Activated CD4-positive, CD25-positive, alpha-beta regulatory T cell treated with anti-CD3 and anti-CD28 coated beads, Interleukin-2, amount 50 U/mL, for 24 hours (primary cell): ENCODE measurements around the gene SGMS1.

Experiments
- ATAC-seq, 2 donors: fragments of 150-1000 bp; cut with Tn5 transposase; one replicate each; pipeline ENCODE4 v1.10.0; 2021; ENCODE audit warnings: mild to moderate bottlenecking in 1 of 2, moderate library complexity in 1 of 2

The SGMS1 gene

DNA sequence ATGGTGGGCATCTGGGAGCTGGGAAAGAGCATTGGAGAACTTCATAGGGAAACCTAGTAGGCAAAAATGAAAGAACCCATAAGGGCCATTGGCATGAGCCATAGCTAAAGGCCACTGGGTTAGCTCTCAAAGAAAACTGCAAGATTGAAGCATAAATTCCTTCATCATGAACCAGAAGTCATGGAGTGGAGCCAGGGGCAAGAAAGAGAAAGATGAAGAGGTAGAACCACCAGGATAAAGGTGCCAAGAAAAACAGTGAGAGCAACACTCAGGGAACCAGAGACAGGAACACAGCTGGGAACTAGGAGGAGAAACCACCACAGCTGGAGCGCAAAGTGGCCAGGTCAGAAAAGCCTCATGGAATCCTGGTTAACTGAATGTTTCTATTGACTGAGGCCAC lies 11.5 kb upstream of the SGMS1 start:
- no peak for ATAC-seq

DNA sequence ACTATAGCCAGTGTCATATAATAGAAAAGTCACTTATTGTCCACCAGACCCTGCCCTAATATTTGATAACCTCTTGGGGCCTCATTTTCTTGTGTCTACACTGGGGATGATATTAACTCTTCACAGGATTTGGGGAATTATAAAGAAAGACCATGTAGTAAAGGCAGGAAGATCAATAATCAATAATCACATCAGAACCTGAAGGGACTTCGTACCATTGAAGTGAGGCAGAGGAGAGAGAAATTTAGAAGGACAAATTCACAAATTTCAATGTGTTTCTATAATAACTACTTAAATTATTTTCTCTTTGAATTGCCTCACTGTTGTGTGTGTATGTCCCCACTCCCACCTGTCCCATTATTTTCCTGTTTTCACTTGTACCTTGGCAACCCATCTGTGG lies 10.7 kb upstream of the SGMS1 start:
- ATAC-seq, result no peak

DNA sequence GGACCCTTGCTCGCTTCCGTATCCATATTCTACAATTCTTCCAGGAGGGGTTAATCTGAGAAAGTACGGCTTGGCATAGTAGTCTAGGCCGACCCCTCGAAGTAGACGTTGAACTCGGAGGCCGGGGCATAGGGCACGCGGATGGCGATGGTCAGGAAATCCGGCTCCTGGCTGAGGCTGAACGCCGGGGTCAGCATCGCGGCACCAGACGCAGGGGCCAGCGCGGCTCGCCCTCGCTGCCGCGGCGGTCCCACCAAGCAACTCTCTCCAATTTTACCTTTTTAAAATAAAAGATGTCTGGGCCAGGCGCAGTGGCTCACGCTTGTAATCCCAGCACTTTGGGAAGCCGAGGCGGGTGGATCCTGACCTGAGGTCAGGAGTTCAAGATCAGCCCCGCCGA lies 7.3 kb upstream of the SGMS1 start:
- ATAC-seq, result no peak

DNA sequence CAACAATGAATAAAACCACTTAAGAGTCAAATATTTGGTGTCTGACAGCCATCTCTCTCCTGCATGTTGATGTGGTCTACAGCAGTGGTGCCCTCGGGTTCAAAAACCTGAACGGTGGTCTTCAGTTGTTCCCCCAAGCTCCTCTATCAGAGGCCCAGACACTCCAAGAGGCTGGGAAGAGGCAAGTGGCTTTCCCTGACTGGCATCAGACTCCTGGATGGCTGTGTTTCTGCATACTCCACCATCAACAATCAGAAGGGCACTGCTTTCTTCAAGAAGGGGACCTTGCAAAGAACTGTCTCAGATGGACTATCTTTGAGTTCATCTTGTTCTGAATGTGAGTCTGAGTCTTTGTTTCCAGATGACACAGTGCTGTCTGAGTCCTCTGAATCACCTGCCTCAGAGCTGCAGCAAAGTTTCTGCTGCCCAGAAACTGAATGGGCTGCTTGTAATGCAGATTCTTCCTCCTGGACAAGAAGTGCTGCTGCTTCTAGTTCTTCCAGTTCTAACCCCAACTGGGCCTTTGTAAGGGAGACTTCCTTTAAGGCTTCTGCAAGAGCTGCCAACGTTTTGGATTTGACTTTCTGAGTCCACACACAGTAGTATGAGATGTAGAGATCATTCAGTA lies 5.9 kb upstream of the SGMS1 start:
- ATAC-seq, result peak; percentile 60 to 62

DNA sequence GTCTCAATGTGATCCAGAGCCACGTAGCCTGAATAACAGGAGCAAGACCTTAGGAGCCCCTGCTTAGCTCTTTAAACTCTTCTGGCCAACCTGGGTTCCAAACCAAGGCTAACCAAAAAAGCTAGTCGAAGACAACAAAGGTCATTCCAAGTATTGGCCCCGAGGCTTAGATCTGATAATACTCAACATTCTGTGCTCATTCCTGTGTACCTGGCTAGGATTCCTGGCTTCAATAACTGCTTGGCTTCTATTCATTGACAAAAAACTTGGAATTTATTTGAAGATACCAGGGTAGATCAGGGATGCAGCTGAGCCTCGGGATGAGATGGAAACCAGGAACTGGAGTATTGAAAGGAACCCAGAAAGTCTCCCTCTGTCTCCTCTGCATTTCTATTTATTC lies 4.1 kb upstream of the SGMS1 start:
- no peak for ATAC-seq

DNA sequence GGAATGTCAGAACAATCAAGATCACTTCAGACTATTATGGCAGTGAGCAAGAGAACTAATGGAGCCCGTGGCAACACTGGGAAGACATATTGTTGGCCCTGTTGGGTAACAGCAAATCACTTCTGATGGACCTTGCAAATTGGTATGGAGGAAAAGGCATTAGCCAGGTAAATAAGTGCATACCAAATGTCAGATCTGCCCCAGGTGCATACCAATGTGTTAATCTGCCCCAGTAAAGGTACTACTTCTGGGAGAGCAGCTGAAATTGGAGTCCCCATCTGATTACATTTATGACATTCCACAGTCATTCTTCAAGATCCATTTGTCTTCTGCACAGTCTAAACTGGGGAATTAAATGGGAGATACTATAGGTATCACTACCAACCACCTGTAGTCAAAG lies 3.7 kb upstream of the SGMS1 start:
- ATAC-seq, result no peak

DNA sequence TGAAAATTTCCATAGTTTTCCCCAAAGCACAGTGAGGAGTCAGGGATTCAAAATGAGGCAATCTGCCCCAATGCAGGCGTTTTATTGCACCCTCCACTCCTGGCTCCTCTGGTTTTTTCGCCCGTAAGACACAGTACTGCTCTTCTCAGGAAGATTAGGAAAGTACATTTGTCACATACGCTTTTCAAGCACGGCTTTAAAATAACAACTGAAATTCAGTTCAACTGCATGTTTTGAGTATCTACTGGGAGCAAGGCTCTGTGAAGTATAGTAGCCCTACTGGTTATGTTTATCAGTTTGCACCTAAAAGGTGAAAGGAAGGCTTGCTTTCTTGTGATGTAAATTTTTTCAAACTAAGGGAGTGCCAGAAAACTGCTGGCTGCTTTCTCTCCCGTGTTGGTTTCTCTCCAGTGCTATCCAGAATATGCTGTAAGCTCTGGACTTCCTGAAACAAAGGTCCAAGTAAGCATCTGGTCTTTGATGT lies 1.9 kb upstream of the SGMS1 start:
- no peak for ATAC-seq

DNA sequence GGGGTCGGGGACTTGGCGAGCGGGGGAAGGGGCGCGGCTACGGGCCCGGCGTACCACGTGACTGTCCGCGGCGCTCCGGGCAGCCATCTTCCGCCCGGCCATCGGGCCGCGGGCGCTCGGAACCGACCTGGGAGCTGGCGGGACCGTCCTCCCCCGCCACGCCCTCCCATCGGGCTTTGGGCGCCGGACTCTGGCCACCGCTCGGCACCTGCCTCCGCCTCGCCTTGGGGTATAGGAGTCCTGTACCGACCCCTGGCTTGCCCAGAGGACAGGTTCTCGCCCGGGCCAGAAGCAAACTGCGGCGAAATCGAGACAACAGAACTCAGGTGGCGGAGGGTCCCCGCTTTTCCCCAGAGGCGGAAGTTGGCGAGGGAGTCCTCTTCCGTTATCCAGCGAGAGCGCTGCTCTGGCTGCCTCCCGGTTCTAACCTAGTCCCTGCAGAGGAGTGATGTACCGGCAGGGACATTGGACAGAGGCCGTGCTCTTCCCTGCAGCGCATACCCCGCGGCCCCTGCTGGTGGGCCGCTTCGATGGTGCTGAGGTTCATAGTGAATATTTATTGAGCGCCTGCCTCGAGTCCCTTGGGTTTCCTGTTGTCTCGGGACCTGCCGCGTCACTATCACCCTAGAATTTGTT lies 1.2 kb upstream of the SGMS1 start:
- ATAC-seq, result peak; percentile 43 to 48

DNA sequence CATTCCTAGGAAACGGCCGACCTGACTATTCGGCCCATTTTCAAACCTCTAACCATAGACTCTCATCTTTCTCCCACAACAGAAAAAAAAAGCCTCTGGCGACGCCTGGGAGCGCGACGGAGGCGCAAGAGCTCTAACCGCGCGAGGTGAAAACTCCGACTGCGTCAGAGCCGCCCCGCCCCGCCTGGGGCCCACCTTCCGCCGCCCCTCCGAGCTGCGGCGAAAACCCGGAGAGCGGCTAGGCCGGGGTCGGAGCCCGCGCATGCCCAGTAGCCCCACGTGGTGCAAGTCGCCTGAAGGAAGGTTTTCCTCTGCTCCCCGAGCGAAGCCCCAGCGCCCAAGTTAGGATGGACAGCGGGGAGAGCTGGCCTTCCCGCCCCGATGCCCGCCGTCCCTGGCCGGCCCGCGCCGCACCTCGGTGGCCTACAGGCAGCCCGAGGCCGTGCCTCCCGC lies 683 bp upstream of the SGMS1 start:
- peak; percentile 70 to 74 for ATAC-seq

DNA sequence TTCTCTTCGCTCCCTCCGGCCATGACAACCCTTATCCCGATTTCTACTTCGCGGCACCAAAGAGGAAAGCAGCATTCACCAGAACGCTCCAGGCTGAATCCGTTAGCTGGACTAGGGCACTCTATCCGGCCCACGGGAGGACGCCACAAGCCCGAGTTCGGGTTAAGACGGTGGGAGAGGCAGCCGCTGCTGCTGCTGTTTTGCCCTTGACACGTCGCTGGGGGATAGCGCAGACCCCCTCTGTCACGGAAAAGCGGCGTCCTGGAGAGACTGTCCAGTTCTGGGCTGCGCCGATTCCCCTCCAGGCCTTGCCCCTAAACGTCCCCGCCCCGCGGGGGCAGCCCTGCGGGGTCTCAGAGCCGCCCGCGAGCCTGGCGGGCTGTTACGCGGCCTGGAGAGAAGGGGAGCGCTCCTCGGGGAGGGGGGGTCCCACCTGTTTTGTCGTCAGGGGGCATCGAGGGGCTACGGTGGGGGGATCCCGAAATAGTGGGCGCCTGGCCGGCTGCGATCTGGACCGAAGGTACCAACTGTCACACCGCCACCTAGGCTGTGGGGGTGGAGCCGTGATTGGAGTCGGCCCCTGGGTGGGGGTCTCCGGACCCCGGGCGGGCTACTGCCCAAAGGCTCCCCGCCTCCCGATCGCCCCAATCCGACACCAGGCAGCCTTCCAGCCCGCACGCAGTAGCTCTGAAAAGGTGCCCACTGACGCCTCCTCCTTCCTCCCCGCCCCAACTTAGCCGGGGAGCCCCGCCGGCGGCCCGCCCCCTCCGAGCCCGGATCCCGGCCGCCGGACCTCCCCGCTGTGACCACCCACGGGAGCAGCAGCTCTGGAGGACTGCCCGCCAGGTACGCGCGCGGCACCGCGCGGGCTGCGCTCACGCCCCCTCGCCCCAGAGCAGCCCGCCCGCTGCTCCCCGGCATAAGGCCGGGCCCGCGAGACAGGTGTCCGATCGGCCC lies 772 bp downstream of the SGMS1 start:
- peak; percentile 2 to 6 for ATAC-seq

DNA sequence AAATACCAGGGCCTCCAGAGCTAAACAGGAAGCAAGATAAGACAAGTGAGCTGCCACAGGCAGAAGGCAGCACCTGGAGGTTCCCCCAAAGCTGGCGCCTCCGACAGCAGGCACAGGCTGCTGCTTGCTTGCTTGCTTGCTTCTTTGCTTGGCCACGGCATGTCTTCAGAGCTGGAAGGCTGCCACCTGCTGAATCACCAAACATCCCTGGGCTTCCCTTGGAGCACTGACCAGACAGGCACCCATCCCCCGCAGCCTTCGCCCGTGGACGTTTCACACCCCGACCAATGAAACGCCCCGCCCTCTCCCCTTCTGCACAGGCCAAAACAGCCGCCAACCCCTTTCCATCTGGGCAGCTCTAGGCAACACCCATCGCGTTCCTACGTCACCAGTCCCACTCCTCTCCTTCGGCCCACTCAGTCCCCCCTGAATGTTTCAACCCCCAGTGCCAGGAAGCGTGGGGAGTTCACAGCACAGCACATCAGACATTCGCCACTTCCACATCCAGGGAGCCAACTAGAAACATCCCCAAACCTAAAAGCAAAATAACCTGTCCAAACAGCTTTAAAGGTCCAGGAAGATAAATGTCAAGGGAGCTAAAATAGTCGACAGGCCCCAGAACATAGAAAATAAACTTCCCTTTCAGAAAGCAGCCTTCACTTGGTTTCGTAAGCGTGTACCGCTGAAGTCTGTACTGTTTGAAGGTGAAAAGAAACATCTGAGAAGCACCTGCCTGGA lies 1.6 kb downstream of the SGMS1 start:
- ATAC-seq, result no peak

DNA sequence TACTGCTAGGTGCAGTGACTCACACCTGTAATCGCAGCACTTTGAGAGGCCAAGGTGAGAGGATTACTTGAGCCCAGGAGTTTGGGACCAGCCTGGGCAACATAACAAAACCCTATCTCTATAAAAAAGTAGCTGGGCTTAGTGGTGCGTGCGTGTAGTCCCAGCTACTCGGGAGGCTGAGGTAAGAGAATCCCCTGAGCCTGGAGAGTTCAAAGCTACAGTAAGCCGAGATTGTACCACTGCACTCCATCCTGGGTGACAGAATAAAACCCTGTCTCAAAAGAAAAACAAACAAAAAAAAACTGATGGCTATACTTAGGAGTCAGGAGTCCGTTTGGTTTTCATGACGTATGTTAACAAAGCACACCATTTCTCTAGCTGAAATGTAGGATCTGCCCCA lies 2.9 kb downstream of the SGMS1 start:
- ATAC-seq, result no peak

DNA sequence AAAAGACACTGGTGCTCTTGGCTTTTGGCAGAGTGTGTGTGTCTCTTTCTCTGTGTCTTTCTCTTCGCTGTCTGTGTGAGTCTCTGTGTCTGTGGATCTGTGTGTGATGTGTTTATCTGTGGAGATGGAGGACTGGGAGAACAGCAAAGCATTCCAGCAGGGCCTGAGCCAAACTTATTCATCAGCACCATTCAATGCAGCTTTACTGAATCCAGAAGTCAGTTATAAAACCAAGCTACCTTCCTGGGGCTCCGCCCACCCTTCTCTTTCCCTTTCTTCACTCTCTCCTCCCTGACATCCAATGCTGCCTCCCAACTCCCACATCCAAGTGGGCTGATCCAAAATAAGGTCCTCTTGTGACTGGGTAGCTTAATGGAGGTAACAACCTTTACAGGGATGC lies 3.9 kb downstream of the SGMS1 start:
- ATAC-seq, result no peak

DNA sequence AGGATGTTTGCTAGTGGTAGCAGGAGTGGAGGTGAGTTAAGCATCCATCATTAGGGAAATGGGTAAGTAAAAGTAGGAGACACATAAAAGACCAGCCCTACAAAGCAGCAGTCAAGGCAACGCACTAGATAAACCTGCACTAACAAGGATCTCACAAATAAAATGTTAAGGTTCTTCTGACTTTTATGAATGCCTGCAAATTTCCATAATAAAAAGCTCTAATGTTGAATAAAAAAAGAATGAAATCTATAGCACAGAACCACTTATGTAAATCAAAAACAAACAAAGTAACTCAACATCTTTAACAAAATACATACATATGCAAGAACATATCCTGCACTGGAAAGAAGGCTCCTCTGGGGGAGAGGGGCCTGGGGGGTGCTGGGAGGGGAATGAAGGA lies 4.6 kb downstream of the SGMS1 start:
- ATAC-seq, result no peak

DNA sequence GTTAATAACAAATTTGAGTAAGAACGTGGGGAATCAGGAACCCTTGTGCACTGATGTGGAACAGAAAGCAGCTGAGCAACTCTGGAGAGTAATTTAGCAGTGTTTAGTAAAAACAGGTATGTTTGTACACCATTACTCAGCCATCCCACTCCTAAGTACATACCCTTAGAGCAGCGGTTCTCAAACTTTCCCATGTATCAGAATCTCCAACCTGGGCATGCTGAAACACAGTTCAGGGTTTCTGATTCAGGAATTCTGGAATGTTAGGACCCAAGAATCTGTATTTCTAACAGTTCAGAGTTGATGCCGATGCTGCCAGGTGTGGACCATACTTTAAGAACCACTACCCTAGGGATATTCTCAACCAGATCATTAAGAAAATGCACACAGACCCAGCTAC lies 5.1 kb downstream of the SGMS1 start:
- ATAC-seq, result no peak

DNA sequence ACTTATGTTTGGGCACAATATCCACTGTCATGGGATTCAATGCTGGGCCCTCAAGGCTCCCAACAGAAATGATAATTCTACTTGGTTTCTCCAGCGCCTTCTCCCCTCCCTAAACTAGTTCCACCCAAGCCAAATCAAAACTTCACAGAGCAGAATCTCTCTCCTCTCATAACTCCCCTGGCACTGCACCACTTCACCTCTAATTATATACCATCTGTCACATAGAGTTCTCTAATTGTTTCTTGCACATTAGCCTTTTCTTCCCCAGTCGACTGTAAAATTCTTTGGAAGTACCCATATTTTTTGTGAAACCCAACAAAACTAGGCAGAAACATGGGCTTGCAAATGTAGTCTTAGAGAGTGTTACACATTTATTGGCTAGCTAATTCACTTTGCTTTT lies 8.1 kb downstream of the SGMS1 start:
- no peak for ATAC-seq

DNA sequence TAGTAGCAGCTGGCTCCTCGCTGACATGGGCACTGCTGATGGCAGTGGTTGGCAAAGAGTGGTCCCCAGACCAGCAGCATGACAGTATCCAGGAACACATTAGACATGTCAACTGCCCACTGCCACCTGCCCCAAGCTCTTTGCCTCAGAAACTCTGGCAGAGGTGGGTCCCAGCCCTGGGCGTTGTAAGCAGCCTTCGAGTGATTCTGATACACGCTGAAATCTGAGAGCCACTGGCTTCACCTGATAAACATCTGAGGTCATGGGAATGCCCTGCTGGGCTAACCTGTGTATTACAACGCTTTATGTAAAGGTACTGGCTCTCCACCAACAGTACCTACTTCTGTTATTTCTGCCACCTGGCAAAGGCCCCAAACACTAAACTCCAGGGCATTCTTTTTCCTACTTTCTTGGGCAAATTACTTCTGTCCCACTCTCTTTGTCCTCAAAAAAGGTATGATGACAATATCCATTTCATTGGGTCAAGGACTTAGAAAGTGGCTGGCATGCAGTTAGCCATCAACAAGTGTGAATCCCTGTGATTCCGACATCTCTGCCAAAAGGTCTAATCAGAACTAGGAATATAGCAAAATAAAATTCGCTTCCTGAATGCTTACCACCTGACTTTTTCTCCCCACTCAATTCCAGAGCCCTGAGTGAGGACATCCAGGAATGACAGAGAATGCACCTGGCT lies 9.2 kb downstream of the SGMS1 start:
- peak; percentile 58 to 65 for ATAC-seq

DNA sequence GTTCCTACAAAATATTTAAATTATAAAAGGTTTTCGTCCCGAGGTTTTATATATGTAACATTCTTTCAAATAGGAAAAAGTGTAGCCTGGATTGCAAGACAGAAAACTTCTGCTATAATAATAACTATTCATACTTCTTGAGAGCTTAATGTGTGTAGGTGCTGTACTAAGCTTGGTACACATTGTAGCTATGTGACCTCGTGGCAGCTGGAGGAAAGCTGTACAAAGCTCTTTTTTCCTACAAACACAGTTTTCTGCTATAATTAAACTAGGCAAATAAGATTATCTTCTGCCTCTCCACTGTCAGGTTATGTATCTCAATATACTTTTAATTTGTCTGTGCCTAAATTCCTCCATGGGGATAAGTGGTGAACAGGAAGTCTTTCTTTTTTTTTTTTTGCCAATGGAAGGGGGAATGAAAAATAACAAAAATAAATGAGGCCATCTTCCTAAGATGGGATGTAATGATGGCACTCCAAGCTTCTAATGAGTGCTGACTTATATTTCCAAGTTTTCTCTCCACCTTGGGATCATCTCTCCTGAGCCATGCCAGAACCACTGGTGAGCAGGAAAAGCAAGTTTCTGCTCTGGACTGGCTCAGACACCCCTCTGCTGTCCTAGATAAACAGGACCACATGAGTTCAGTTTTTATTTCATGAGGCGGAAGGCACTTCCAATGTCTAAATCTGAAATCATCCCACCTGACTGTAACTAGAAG lies 9.9 kb downstream of the SGMS1 start:
- ATAC-seq, result no peak

DNA sequence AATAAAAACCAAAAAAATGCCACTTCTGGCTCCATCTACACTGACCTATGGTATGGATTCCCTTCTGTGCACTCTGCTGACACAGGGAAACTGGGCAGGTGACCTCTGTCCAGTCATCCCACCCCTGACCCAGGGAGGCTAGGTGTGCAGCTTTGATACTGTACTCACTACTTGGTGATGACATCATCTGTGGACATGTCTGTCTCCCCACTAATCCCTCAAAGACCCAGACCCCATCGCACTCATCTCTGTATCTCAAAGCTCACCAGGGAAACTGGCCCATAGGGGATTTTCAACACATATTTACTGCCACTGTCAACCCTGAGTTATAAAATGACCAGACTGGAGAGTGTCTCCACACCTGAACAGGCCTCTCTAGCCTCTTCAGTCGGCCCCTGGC lies 10.6 kb downstream of the SGMS1 start:
- ATAC-seq, result peak in 1 of 2 donors; percentile 20

DNA sequence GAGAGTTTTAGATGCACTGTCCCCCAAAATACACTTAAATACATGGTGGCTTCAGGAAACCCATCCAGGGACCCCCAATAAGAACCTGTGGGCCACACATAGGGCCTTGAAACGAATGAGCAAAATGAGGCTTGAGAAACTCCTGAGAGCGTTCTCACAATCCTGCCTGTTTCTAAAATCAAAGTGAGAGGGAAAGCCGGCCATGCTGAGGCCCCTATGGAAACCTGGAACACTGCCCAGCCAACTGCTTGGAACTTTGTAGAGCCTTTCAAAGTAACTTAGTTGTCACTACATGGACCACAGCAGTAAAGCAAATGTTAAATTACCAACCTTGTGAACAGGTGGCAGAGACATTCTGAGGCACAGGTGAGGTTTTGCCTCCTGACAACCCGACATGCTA lies 13.4 kb downstream of the SGMS1 start:
- no peak for ATAC-seq

DNA sequence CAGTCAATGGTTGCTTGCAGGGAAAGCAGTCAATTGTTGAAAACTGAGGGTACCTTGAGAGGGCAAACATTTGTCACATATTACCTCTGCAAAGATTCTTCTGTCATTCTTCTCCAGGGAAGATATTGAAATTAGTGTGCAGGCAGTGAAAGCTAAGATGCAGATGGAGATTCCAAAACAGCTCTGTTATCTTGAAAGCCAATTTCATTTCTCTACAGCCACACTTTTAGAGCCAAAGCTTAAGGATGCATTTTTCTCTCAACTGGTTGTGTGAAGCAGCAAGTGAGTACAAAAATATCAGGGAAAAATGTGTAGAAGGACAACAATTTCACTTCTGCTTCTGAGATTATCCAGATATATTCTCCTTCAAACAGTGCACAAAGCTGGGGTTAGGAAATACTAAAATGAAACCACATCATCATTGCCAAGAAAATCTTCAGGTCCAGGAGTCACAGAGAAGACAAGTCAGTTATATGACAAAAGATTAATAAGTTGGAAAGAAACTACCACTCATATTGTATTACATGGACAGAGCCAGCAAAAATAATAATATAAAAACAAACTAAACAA lies 16.3 kb downstream of the SGMS1 start:
- ATAC-seq, result no peak
